GM12891 (cell line): ENCODE results near the gene POLD3. TPM values are rescaled to one million over a fixed set of nuclear protein-coding genes. Genes with fewer than 3 reads are reported as not detected.

Source experiments
- DNase-seq: peaks from one replicate; pipeline ENCODE4 v3.0.0; 2011; ENCODE audit warnings: low spot score; ENCODE audit not compliant: insufficient read length
- FAIRE-seq: peaks from 2 replicates; lab custom pipeline; 2011; peaks lifted over from hg19 to GRCh38; lab: Jason Lieb, UNC
- PAX5 ChIP-seq: IDR thresholded peaks from 2 replicates; pipeline ENCODE4 v1.6.1; 2011; ENCODE audit warnings: low read length, moderate library complexity, mild to moderate bottlenecking; ENCODE audit not compliant: insufficient read depth, severe bottlenecking
- POLR2A ChIP-seq: IDR thresholded peaks from 2 replicates; pipeline ENCODE4 v1.6.1; 2011; ENCODE audit warnings: low read depth, low read length, control low read depth
- POLR2AphosphoS5 ChIP-seq: IDR thresholded peaks from 2 replicates; pipeline ENCODE4 v1.6.1; 2011; ENCODE audit warnings: low read depth, low read length, control low read depth
- POU2F2 ChIP-seq: IDR thresholded peaks from 2 replicates; pipeline ENCODE4 v1.6.1; 2011; ENCODE audit warnings: low read depth, mild to moderate bottlenecking, control low read depth, low read length, moderate library complexity
- SPI1 ChIP-seq: IDR thresholded peaks from 2 replicates; pipeline ENCODE4 v1.6.1; 2011; ENCODE audit warnings: low read depth, low read length, control low read depth
- TAF1 ChIP-seq: IDR thresholded peaks from 2 replicates; pipeline ENCODE4 v1.6.1; 2011; ENCODE audit warnings: low read depth, low read length, control low read depth
- polyA plus RNA-seq: library from polyadenylated mRNA; unstranded; fragments of >200 nt; gene quantifications from one replicate; pipeline ENCODE4 v1.2.1, GENCODE V29; 2012; ENCODE audit warnings: low read depth, missing spikeins, inconsistent platforms; ENCODE audit not compliant: missing spikeins

Gene POLD3
- polyA plus RNA-seq = 15.9 TPM

DNA sequence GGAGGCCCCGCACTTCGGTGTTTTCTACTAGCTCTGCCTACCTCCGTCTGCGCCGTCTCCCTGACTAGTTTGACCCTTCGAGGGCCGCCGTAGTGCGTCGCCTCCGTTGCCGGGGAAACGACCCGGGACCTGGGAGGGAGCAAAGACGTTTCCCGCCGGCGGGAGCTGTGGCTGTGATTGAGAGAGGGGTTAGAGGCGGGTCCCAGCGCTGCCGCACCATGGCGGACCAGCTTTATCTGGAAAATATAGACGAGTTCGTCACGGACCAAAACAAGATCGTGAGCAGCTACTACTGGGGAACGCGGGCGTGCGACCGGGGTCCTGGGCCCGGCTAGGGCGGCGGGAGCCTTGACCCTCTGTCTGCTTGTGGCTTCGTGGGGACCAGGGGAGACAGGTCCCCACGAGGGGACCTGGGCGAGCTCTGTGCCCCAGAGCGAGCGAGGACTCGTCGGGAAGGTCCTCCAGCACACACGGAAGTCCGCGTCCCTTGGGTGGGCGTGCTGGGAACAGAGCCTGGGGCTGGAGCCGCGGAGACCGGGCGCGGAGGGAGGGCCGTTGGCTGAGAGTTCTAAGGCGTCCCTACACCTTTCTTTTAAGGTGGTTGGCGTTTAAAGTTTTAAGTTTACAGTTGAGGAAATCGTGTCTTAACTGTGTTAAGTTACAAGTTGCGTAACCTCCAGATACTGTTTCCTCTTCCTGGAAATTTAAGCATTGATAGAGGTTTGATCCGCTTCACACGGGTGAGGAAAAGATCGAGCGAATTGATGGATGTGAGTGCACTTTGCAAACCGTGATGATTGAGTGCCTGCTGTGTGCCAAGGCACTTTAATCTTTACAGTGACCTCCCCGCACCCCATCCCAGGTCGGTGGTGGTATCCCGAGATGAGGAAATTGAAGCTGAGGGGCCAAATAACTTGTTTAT lies at the start of gene POLD3:
TSS of gene POLD3 (plus strand) at position 142 of the 922 bp plus-strand sequence. CDS start at position 219, 77 bp downstream.
- DNase-seq (peak; percentile 67), FAIRE-seq (peak; percentile 92)
- TF ChIP-seq PAX5 (no peak), POU2F2 (peak; percentile 43), SPI1 (no peak), POLR2AphosphoS5 (0 out of 2 replicates have a peak, but pooled peaks have one; percentile 37), POLR2A (peak; percentile 30; the same call in 1 of the 2 replicates), TAF1 (peak; percentile 48; the same call in 1 of the 2 replicates)

DNA sequence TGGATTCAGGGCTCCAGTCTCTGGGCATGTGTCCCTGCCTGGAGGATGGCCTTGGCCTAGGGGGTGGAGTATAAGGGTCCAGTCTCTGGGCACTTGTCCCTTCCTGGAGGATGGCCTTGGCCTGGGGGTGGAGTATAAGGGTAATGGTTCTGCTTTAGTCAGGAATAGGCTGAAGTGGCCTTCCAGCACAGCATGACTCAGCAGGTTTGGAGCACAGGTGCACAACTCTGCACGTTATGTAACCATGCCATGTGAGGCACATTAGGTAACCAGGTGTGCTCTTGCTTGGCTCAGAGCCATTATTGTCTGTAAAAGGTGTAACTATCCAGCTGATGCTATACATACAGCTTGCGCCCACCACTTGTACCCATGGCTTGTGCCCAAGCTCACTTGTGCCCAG lies 48.4 kb upstream of the POLD3 start:
- DNase-seq (no peak), FAIRE-seq (no peak)
- TF ChIP-seq PAX5 = no peak

- FAIRE-seq = no peak
- DNase-seq = no peak
- no peak for TF ChIP-seq POU2F2
- TF ChIP-seq TAF1 = no peak
- TF ChIP-seq SPI1 = no peak
- no peak for TF ChIP-seq POLR2AphosphoS5
- no peak for TF ChIP-seq POLR2A
- no peak for TF ChIP-seq PAX5
These were observed 45.6 kb upstream of the POLD3 start for GRCh38 chr11:74546752-74547151.

- FAIRE-seq (no peak), DNase-seq (no peak)
- no peak for TF ChIP-seq TAF1
- TF ChIP-seq POLR2AphosphoS5 = no peak
- no peak for TF ChIP-seq SPI1
- no peak for TF ChIP-seq POU2F2
- no peak for TF ChIP-seq PAX5
- no peak for TF ChIP-seq POLR2A
These were observed 41.2 kb upstream of the POLD3 start for GRCh38 chr11:74550991-74551753.

DNA sequence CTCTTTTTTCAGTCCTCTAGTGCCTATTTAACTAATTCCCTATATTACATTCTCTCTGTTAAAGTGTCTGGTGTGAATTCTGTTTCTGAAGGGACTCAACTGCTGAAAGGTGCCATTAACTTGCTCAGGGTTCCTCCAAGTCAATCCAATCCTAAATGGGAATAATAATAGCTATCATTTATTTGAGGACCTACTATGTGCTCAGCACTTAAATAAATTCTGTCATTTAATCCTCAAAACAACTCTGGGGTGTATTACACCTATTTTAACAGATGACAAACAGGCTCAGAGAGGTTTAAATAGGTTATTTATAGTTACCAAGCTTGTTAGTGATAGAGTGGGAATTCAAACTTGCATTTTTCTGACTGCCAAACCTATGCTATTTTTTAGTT lies 40.6 kb upstream of the POLD3 start:
- TF ChIP-seq PAX5 (no peak), POLR2A (no peak), POLR2AphosphoS5 (no peak), POU2F2 (no peak), SPI1 (no peak), TAF1 (no peak)
- FAIRE-seq (no peak), DNase-seq (no peak)

GRCh38 chr11:74557526-74557925 lies 34.9 kb upstream of the POLD3 start:
- TF ChIP-seq SPI1 = no peak
- TF ChIP-seq POLR2AphosphoS5 = no peak
- TF ChIP-seq POLR2A = no peak
- TF ChIP-seq POU2F2 = no peak
- TF ChIP-seq TAF1 = no peak
- TF ChIP-seq PAX5 = no peak
- no peak for FAIRE-seq
- no peak for DNase-seq

DNA sequence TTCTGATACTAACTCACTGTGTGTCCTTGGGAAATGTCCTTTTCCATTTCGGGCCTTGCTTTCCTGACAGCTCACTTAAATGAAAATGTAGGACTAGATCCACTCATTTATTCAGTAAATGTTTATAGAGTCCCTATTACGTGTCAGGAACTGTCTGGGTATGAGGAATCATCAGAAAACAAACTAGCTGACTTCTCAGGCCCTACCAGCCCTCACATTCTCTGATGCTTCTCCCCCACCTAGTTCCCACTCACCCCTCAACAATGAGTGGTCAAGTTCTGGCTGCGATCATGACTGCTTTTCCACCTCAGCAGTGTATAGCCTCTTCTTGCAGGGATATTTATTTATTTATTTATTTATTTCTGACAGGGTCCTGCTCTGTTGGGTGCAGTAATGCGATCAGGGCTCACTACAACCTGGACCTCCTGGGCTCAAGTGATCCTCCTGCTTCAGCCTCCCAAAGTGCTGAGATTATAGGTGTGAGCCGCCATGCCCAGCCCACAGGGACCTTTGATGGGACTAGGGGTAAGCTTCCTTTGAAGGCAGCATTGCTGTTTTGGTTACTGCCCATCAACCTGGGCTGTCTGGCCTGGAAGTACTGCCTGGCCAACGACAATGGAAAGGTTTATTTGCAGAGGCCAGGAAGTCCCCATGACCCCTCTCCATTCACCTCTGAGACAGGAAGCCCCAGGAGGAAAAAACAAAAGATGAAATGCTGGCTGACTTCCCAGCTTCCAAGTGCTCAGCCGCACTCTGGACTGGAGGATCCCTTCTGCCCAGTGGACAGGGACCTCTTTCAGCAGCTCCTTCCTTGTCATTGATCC lies 33.1 kb upstream of the POLD3 start:
- FAIRE-seq (no peak), DNase-seq (no peak)
- TF ChIP-seq POLR2AphosphoS5 (no peak), SPI1 (no peak), POLR2A (no peak), POU2F2 (no peak), PAX5 (no peak), TAF1 (no peak)

DNA sequence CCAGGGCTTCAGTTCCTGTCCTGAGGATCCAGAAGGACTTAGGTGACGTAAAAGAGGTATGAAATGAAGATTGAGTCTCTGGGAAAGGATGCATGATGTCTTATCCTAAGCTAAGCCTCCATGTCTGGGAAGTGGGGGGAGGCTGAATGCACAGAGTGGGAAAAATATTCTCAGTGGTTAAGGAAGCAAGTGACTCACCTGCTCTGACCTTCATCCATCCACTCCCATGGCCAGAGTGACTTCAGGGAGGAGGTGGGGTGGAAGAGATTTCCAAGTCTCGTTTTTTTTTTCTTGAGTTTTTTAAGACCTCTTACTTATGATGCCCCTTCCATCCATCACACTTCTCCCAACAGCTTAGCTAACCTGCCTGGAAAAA lies 32.5 kb upstream of the POLD3 start:
- TF ChIP-seq POLR2AphosphoS5 (no peak), PAX5 (no peak), POU2F2 (no peak), SPI1 (no peak), TAF1 (no peak), POLR2A (no peak)
- DNase-seq (no peak), FAIRE-seq (no peak)

DNA sequence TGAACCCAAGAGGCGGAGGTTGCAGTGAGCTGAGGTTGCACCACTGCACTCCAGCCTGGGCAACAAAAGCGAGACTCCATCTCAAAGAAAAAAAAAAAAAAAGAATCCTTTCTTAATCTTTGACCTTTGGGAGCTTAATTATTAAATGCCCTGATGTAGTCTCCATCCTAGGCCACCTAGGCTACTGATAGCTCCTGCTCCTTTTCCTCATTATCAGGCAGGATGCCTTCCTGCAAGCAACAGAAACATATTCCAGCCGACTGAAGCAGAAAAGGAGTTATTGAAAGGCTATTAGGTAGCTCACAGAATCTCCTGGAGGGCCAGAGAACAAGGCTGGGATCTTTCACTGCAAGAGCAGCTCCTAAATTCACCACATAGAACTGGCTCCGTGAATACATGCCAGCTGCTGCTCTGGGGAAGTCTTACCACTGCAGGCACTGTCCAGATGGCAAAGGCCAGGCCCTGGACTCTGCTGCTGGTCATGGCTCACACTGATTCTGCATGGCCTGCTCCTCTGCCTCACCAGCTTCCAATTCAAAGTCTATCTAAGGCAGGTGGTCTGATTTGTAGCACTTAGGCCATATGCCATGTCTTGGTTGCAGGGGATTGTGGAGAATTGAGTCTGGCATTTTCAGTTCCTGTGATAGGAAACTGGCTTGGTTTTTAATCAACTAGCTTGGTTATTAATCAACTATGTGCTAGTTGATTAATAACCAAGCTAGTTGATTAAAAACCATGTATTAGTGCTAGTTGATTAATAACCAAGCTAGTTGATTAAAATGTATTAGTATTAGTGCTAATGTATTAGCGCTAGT lies 26.0 kb upstream of the POLD3 start:
- TF ChIP-seq POLR2A = no peak
- no peak for TF ChIP-seq TAF1
- TF ChIP-seq PAX5 = no peak
- TF ChIP-seq SPI1 = no peak
- TF ChIP-seq POLR2AphosphoS5 = no peak
- no peak for TF ChIP-seq POU2F2
- DNase-seq (no peak), FAIRE-seq (no peak)
